DMS53 treated with DMSO at 0.1 percent for 48 hours (cell line): ENCODE results near the gene CARD9.
"Not testable (repeated sequence)": the region's sequence is repeated elsewhere in the genome, so short reads cannot be mapped to it uniquely, and the experiment has no call there.

Experiments
- DNase-seq: peaks from one replicate; lab custom pipeline; 2025; ENCODE audit not compliant: unreplicated experiment; lab: John Stamatoyannopoulos, UW

The CARD9 gene

DNA sequence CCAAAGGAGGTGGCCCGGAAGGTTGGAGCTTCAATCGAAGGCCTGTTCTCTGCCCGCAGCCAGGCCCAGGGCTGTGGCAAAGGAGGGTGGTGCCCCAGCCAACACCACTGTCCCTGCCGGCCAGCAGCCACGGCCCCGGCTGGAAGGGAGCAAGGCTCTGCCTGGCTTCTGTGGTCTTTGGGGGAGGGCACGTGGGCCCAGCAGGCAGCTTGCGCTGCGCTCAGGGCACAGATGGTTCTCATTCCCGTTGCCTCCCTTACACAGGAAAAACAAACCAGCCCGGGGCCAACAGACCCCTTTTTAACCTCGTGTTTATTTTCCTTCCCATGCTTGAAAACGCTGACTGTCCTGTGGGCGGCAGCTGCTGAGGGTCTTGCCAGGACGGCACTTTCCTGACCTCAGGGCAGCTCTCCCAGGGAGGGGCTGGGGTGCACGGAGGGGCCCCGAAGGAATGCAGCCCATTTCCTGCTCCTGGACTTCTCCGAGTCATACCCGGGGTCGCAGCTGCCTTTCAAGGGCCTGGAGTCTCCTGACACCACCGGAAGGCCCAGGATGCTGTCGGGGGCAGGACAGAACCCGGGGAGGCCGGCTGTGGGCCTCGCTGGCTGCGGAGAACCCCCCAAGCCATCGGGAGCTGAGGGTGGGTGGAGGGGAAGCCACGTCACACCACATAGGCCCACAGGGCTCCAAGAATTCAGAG lies 47.3 kb downstream of the CARD9 start:
- no peak for DNase-seq

DNA sequence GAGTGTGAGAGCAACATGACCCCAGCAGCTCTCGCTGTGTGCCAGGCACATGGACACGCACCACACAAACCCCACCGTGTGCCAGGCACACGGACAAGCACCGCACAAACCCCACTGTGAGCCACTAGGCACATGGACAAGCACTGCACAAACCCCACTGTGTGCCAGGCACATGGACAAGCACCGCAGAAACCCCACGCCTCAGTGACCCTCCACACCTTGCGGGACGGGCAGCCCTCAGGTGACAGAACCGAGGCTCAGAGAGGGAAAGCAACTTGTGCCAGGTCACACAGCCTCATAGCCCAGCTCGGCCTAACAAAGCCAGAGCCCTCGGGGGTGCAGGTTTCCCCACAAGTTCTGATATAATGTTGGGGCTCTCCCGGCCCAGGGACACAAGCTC lies 48.1 kb downstream of the CARD9 start:
- DNase-seq, result no peak

- DNase-seq, result no peak
These were observed 48.8 kb downstream of the CARD9 start for GRCh38 chr9:136324501-136325300.

- peak; percentile 61 for DNase-seq
These were observed 50.1 kb downstream of the CARD9 start for GRCh38 chr9:136323371-136323789.

- no peak for DNase-seq
These were observed 50.6 kb downstream of the CARD9 start for GRCh38 chr9:136322756-136323330.

- DNase-seq, result no peak
These were observed 51.9 kb downstream of the CARD9 start for GRCh38 chr9:136321561-136321960.

- not testable (repeated sequence) for DNase-seq
These were observed 52.5 kb downstream of the CARD9 start for GRCh38 chr9:136320972-136321371.

GRCh38 chr9:136319955-136320354 lies 53.5 kb downstream of the CARD9 start:
- not testable (repeated sequence) for DNase-seq

GRCh38 chr9:136319244-136319643 lies 54.2 kb downstream of the CARD9 start:
- not testable (repeated sequence) for DNase-seq

DNA sequence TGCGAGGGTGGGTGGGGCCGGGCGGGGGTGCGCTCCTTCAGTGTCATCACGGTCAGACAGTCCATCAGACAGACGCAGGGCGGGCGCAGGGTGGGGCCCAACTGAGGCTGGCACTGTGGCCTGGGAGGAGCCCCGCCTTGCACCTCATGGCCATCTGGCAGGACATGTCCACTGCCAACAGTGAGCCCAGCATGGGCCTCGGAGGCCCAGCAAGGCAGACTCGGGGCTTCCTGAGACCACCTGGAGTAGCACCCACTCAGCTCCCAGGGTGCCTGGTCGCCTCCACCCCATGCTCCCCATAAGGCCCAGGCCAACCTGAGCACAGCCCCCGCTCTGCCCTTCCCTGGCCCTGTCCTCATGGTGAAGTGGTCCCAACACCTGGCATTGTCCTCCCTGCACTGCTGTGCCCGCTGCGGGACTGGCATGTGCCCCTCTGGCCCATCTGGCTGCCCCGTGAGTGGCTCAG lies 54.7 kb downstream of the CARD9 start:
- no peak for DNase-seq

DNA sequence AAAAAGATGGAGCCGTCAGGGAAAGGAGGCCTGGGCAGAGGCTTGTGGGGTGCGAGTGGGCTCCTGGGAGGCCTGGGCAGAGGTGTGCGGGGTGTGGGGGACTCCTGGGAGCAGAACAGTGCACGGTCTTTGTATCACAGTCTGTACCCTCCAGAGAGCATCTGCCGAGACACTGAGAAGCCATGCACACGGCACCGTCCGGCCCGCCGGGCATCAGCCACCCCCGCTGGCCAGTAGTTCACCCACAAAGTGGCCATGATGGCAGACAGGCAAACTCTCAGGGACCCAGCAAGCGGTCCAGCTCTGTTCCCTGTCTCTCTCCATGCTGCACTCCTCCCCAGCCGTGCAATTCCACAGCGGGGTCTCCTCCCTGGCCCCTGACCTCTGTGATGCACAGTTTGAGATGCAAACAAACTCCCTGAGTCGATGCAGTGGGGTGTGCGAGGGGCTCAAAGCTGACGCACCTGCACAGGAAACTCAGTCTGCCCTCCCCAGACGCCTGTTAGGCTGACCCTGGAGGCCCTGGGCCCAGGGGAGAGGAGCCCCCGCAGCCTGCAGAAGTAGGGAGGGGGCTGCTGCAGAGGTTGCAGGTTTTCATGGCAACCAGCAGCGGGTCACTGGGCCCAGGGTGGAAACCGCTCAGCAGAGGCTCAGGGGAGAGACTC lies 55.2 kb downstream of the CARD9 start:
- no peak for DNase-seq

GRCh38 chr9:136317695-136318094 lies 55.8 kb downstream of the CARD9 start:
- no peak for DNase-seq

DNA sequence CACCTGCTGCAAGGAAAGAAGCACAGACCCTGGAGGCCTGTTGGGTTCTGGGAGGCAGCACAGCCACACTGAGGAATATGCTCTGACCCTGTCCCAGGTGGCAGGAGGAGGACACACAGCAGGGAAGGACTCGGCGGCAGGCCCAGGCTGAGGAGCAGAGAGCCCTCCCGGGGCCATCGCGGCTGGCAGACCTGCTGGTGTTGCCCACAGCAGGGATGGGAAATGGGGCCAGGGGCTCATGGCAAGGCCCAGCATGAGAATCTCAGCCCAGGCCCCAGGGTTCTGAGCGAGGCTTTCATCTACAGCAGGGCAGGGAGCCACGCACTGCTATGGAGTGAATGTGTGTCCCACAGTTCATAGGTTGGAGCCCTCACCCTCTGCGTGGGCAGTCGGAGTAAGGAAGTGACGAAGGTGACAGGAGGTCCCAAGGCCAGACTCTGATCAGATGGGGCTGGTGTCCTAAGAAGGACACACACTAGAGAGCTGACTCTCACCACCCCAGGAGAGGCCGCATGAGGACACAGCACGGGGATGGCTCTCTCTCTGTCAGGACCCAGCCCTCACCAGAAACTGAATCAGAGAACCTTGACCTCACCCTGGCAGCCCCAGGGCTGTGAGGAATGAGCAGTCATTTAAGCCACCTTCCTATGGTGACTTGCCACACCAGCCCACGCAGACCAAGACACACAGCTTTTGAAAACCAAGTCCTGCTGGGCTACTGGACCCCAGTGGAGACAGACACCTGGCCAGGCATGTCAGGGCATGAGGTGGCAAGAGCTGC lies 56.4 kb downstream of the CARD9 start:
- DNase-seq, result no peak

GRCh38 chr9:136316271-136316751 lies 57.2 kb downstream of the CARD9 start:
- DNase-seq, result no peak

GRCh38 chr9:136314944-136315343 lies 58.5 kb downstream of the CARD9 start:
- no peak for DNase-seq

DNA sequence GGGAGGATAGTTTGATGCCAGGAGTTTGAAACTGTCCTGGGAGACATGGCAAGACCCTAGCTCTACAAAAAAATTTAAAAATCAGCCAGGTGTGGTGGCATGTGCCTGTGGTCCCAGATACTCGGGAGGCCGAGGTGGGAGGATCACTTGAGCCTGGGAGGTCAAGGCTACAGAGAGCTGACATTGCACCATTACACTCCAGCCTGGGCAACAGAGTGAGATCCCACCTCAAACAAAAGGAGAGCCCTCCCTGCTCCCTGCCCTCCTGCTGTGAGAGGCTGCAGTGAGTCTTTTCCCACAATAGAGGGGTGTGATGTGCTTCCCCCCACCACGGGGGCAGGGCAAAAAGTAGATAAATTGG lies 59.4 kb downstream of the CARD9 start:
- DNase-seq, result no peak
